K562 (cell line): ENCODE measurements around the gene GOLGA6L26.
"Not testable (repeated sequence)": the region's sequence is repeated elsewhere in the genome, so short reads cannot be mapped to it uniquely, and the experiment has no call there.

Source experiments
- CTCF ChIP-seq, 3 experiments: IDR thresholded peaks in 2 of 3; conservative IDR thresholded peaks in 1 of 3; 2 replicates each; pipeline ENCODE4 v1.5.1; 2011 to 2012; ENCODE audit warnings: low read length in 3 of 3, mild to moderate bottlenecking in 3 of 3, control low read depth in 2 of 3, improper control_type of control experiment in 1 of 3, inconsistent platforms in 1 of 3, low read depth in 1 of 3, mixed read lengths in 1 of 3, moderate library complexity in 1 of 3; ENCODE audit not compliant: insufficient read depth in 2 of 3
- HOXB6 ChIP-seq: fragments of 250-450 bp; sonication (Bioruptor Pico); IDR thresholded peaks from 2 replicates; pipeline ENCODE4 v1.5.1; 2022; ENCODE audit warnings: mild to moderate bottlenecking, borderline replicate concordance
- TF ChIP-seq, protein P1 (sequence below): sonication (generic); formaldehyde crosslinking; IDR thresholded peaks from 2 replicates; pipeline ENCODE4 v1.8.1; 2023; ENCODE audit warnings: mild to moderate bottlenecking, missing genetic modification reagents

DNA sequence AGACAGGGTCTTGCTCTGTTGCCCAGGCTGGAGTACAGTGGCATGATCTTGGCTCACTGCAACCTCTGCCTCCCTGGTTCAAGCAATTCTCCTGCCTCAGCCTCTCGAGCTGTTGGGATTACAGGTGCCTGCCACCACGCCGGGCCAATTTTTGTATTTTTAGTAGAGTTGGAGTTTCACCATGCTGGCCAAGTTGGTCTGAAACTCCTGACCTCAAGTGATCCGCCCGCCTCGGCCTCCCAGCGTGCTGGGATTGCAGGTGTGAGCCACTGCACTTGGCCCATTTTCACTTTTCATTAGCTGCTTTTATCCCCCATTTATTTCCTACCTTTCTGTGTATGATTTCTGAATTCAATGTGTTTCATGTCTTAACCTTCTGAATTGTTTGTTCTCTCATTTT is 28.1 kb downstream of the GOLGA6L26 start:
- not testable (repeated sequence) for TF ChIP-seq HOXB6 (CRISPR knock-in tag); CTCF (IDR thresholded peaks at IDR 0.05 in 2 of 3, conservative IDR thresholded peaks at IDR 0.05 in 1 of 3; ENCODE audit: insufficient read depth in 2 of 3, low read depth in 1 of 3, low read length in 3 of 3)
- TF ChIP-seq, protein P1, sequence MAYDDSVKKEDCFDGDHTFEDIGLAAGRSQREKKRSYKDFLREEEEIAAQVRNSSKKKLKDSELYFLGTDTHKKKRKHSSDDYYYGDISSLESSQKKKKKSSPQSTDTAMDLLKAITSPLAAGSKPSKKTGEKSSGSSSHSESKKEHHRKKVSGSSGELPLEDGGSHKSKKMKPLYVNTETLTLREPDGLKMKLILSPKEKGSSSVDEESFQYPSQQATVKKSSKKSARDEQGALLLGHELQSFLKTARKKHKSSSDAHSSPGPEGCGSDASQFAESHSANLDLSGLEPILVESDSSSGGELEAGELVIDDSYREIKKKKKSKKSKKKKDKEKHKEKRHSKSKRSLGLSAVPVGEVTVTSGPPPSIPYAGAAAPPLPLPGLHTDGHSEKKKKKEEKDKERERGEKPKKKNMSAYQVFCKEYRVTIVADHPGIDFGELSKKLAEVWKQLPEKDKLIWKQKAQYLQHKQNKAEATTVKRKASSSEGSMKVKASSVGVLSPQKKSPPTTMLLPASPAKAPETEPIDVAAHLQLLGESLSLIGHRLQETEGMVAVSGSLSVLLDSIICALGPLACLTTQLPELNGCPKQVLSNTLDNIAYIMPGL (CRISPR knock-in tag) = not testable (repeated sequence)
